Cardiac fibroblast (primary cell): Measurements from ENCODE around the gene MED29.

Experiments
- DNase-seq, 2 donors: peaks; one replicate each; pipeline versions ENCODE4 v3.0.0 to v3.0.0-alpha.2; 2010; ENCODE audit warnings: low read depth in 2 of 2
- H3K4me3 ChIP-seq, 2 donors: replicated peaks in 1 of 2; 1 replicate in 1 of 2; 2 replicates in 1 of 2; pipeline ENCODE4 v1.5.1; 2011; ENCODE audit warnings: low read depth in 2 of 2, low read length in 2 of 2, mild to moderate bottlenecking in 2 of 2, moderate library complexity in 1 of 2
- CTCF ChIP-seq: IDR thresholded peaks from one replicate; pipeline ENCODE4 v1.5.1; 2011; ENCODE audit warnings: low read depth, mild to moderate bottlenecking, low read length, inconsistent platforms

The MED29 gene

GRCh38 chr19:39349326-39349725 lies 41.9 kb upstream of the MED29 start:
- no peak for TF ChIP-seq CTCF
- H3K4me3 ChIP-seq = no peak overlapping the region
- DNase-seq = no peak

- no peak for TF ChIP-seq CTCF
- no peak for DNase-seq
- H3K4me3 ChIP-seq = no peak overlapping the region
Observed at GRCh38 chr19:39350156-39350555, 41.0 kb upstream of the MED29 start.

GRCh38 chr19:39351537-39352064 lies 39.6 kb upstream of the MED29 start:
- no peak for TF ChIP-seq CTCF
- no peak for DNase-seq
- H3K4me3 ChIP-seq = no peak overlapping the region

- no peak overlapping the region for H3K4me3 ChIP-seq
- DNase-seq = no peak
- TF ChIP-seq CTCF = no peak
Observed at GRCh38 chr19:39352381-39353255, 38.6 kb upstream of the MED29 start.

GRCh38 chr19:39355253-39355652 lies 35.9 kb upstream of the MED29 start:
- no peak for DNase-seq
- TF ChIP-seq CTCF = no peak

GRCh38 chr19:39356073-39356472 lies 35.1 kb upstream of the MED29 start:
- H3K4me3 ChIP-seq = no peak overlapping the region
- TF ChIP-seq CTCF = no peak
- no peak for DNase-seq

More at GRCh38 chr19:39355253-39355652, 35.9 kb upstream of the MED29 start:
- no peak overlapping the region for H3K4me3 ChIP-seq
